22Rv1 (cell line): ENCODE data around the gene SETD2.

ENCODE experiments used
- ZFX ChIP-seq: fragments of 450-650 bp; IDR thresholded peaks from 2 replicates; pipeline ENCODE4 v1.6.1; 2017; ENCODE audit warnings: antibody characterized with exemption, borderline replicate concordance
- TF ChIP-seq, protein P1 (sequence below): fragments of 450-650 bp; IDR thresholded peaks from 2 replicates; pipeline ENCODE4 v1.5.1; 2017; ENCODE audit warnings: mild to moderate bottlenecking

DNA sequence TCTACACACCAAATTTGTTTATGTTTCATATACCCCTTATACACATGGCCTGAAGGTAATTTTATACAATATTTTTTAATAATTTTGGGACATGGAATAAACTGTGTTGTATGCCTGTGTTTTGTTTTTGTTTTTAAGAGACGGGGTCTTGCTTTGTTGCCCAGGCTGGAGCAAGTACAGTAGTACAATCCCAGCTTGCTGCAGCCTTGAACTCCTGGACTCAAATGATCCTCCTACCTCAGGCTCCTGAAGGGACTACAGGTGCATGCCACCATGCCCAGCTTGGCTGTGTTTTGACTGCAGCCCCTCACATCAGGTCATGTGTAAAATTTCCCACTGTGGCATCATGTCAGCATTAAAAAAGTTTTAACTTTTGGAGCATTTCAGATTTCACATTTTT, 18.6 kb downstream of the SETD2 start:
- TF ChIP-seq, protein P1, sequence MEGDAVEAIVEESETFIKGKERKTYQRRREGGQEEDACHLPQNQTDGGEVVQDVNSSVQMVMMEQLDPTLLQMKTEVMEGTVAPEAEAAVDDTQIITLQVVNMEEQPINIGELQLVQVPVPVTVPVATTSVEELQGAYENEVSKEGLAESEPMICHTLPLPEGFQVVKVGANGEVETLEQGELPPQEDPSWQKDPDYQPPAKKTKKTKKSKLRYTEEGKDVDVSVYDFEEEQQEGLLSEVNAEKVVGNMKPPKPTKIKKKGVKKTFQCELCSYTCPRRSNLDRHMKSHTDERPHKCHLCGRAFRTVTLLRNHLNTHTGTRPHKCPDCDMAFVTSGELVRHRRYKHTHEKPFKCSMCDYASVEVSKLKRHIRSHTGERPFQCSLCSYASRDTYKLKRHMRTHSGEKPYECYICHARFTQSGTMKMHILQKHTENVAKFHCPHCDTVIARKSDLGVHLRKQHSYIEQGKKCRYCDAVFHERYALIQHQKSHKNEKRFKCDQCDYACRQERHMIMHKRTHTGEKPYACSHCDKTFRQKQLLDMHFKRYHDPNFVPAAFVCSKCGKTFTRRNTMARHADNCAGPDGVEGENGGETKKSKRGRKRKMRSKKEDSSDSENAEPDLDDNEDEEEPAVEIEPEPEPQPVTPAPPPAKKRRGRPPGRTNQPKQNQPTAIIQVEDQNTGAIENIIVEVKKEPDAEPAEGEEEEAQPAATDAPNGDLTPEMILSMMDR, result no peak
- TF ChIP-seq ZFX, result no peak
